CD4-positive, alpha-beta T cell (primary cell): ENCODE results near the gene FBXO30. TPM values are rescaled to one million over a fixed set of nuclear protein-coding genes. Genes with fewer than 3 reads are reported as not detected.

Experiments used
- ATAC-seq: fragments of 200-7000 bp; cut with Tn5 transposase; one replicate; pipeline ENCODE4 v1.10.0; 2022; ENCODE audit warnings: mild to moderate bottlenecking; ENCODE audit not compliant: poor library complexity
- CTCF ChIA-PET: fragments of 350-600 bp; sonication (Branson Sonifier 250); formaldehyde crosslinking; loops from one replicate; lab custom pipeline; 2021; ENCODE audit warnings: antibody characterized with exemption, inconsistent platforms; lab: Charles Lee
- POLR2A ChIA-PET: fragments of 350-600 bp; sonication (Branson Sonifier 250); formaldehyde crosslinking; loops from one replicate; lab custom pipeline; 2021; ENCODE audit warnings: antibody characterized with exemption, inconsistent platforms; lab: Charles Lee
- DNase-seq, 14 experiments: peaks; one replicate each; pipeline ENCODE4 v3.0.0-alpha.2; 2013 to 2020; ENCODE audit warnings: mixed read lengths in 2 of 14
- H3K27ac ChIP-seq, 2 donors: one replicate each; pipeline versions ENCODE4 v1.5.1 to v1.7.0; 2013; ENCODE audit warnings: low read length in 2 of 2, low read depth in 1 of 2, mild to moderate bottlenecking in 1 of 2
- H3K27me3 ChIP-seq, 2 experiments: 1 replicate in 1 of 2; 2 replicates in 1 of 2; pipeline versions ENCODE4 v1.6.1 to v1.7.0; 2013; ENCODE audit warnings: low read length in 2 of 2, control low read depth in 1 of 2, mild to moderate bottlenecking in 1 of 2, moderate library complexity in 1 of 2; ENCODE audit not compliant: insufficient read depth in 2 of 2, control insufficient read depth in 1 of 2
- H3K36me3 ChIP-seq: one replicate; pipeline ENCODE4 v1.6.1; 2013; ENCODE audit warnings: low read length, control low read depth; ENCODE audit not compliant: insufficient read depth
- H3K4me1 ChIP-seq: one replicate; pipeline ENCODE4 v1.6.1; 2013; ENCODE audit warnings: low read length, control low read depth; ENCODE audit not compliant: insufficient read depth
- H3K4me3 ChIP-seq: one replicate; pipeline ENCODE4 v1.5.1; 2013; ENCODE audit warnings: mild to moderate bottlenecking, low read length, moderate library complexity
- H3K9me3 ChIP-seq, 2 experiments: 1 replicate in 1 of 2; 2 replicates in 1 of 2; pipeline versions ENCODE4 v1.6.1 to v1.7.0; 2013; ENCODE audit warnings: low read length in 2 of 2, mild to moderate bottlenecking in 2 of 2, control low read depth in 1 of 2, moderate library complexity in 1 of 2; ENCODE audit not compliant: control insufficient read depth in 1 of 2, insufficient read depth in 1 of 2
- H3K27ac Mint-ChIP-seq: one replicate; pipeline ENCODE4 v1.8.0; 2020; ENCODE audit warnings: mixed read lengths
- H3K27me3 Mint-ChIP-seq: one replicate; pipeline ENCODE4 v1.8.0; 2021; ENCODE audit warnings: mixed read lengths
- H3K36me3 Mint-ChIP-seq: one replicate; pipeline ENCODE4 v1.8.0; 2021; ENCODE audit warnings: low read depth, mixed read lengths
- H3K4me1 Mint-ChIP-seq: one replicate; pipeline ENCODE4 v1.8.0; 2021; ENCODE audit warnings: low read depth, mixed read lengths
- H3K4me3 Mint-ChIP-seq: one replicate; pipeline ENCODE4 v1.8.0; 2020; ENCODE audit warnings: mild to moderate bottlenecking, mixed read lengths
- H3K9me3 Mint-ChIP-seq: one replicate; pipeline ENCODE4 v1.8.0; 2020; ENCODE audit warnings: mixed read lengths
- intact Hi-C, 2 experiments: fragments of 100-400 bp; cut with DNase I in 1 of 2; cut with micrococcal nuclease in 1 of 2; formaldehyde crosslinking; loops; one replicate each; pipeline versions ENCODE4 v1.15.1 to v1.9.0; 2023 to 2025; cut with DNase I, micrococcal nuclease
- total RNA-seq, 174 experiments: library from RNA in 2 of 174; stranded (reverse) in 2 of 174; gene quantifications; one replicate each; pipeline ENCODE4 v1.2.3 and lab custom pipeline; 2021 to 2026
- TF ChIP-seq, protein P1 (sequence below): fragments of 200-600 bp; IDR thresholded peaks from one replicate; pipeline ENCODE4 v1.8.0; 2022; ENCODE audit warnings: antibody characterized with exemption, mild to moderate bottlenecking

FBXO30 gene
- total RNA-seq, 2 experiments from 2014 or later, result 1.3 to 1.4 TPM

DNA sequence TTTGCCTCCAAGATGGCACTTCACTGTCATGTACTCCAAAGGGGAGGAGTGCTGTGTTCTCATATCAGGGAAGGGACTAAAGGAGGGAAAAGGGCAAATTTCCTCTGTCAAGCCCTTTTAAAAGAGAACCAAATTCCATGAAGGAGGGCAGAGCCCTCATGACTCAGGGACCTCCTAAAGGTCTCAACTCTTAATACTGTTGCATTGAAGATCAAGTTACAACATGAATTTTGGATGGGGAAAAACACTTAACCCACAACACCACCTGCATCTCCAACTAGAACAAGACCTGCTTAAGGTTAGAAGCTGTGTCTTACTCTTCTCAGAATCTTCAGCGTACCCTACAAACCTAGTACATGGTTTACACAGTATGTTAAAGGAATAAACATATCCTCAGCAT lies 23.7 kb upstream of the FBXO30 start:
- TF ChIP-seq, protein P1, sequence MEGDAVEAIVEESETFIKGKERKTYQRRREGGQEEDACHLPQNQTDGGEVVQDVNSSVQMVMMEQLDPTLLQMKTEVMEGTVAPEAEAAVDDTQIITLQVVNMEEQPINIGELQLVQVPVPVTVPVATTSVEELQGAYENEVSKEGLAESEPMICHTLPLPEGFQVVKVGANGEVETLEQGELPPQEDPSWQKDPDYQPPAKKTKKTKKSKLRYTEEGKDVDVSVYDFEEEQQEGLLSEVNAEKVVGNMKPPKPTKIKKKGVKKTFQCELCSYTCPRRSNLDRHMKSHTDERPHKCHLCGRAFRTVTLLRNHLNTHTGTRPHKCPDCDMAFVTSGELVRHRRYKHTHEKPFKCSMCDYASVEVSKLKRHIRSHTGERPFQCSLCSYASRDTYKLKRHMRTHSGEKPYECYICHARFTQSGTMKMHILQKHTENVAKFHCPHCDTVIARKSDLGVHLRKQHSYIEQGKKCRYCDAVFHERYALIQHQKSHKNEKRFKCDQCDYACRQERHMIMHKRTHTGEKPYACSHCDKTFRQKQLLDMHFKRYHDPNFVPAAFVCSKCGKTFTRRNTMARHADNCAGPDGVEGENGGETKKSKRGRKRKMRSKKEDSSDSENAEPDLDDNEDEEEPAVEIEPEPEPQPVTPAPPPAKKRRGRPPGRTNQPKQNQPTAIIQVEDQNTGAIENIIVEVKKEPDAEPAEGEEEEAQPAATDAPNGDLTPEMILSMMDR, result no peak
- ATAC-seq, result no peak
- no peak overlapping the region for H3K27ac Mint-ChIP-seq
- POLR2A ChIA-PET, result no interaction called here
- no peaks in the 10 kb centered on the region for H3K27me3 ChIP-seq
- H3K4me1 Mint-ChIP-seq, result no peaks in the 10 kb centered on the region
- no peak overlapping the region for H3K27ac ChIP-seq
- no peak for DNase-seq
- H3K9me3 Mint-ChIP-seq, result no peaks in the 10 kb centered on the region
- H3K4me3 Mint-ChIP-seq, result no peak overlapping the region
- no peak overlapping the region for H3K4me3 ChIP-seq
- intact Hi-C loops, result no loop called here
- H3K4me1 ChIP-seq, result no peaks in the 10 kb centered on the region
- no peaks in the 10 kb centered on the region for H3K9me3 ChIP-seq
- CTCF ChIA-PET, result no interaction called here
- no peaks in the 10 kb centered on the region for H3K36me3 Mint-ChIP-seq
- H3K27me3 Mint-ChIP-seq, result no peaks in the 10 kb centered on the region
- H3K36me3 ChIP-seq, result no peaks in the 10 kb centered on the region

DNA sequence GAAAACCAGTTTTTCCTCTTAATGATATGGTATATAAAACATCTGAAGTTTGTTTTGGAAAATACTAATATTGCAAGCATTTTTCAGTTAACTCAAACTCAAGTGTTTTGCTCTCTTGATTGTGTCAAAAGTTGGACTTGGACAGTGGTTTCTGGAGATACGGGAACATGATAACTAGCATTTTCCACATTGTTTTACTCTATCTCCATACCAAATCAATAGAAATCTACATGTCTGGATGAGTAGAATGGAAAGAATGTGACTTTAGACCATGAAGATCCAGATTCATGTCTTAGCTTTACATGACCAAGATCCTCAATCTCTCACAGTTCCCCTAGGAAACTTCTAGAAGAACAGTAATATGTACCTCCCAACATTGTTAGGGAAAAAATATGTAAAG lies 22.2 kb upstream of the FBXO30 start:
- DNase-seq (no peak), ATAC-seq (no peak)
- TF ChIP-seq, protein P1, result no peak
- Histone ChIP-seq H3K36me3 (no peaks in the 10 kb centered on the region), H3K9me3 (no peaks in the 10 kb centered on the region), H3K27me3 (no peaks in the 10 kb centered on the region), H3K27ac (no peak overlapping the region), H3K4me3 (no peak overlapping the region), H3K4me1 (no peaks in the 10 kb centered on the region)
- ChIA-PET CTCF (no interaction called here), POLR2A (no interaction called here)
- Mint-ChIP-seq H3K36me3 (no peaks in the 10 kb centered on the region), H3K4me3 (no peak overlapping the region), H3K27me3 (no peaks in the 10 kb centered on the region), H3K4me1 (no peaks in the 10 kb centered on the region), H3K27ac (no peak overlapping the region), H3K9me3 (no peaks in the 10 kb centered on the region)
- intact Hi-C loops, result no loop called here

DNA sequence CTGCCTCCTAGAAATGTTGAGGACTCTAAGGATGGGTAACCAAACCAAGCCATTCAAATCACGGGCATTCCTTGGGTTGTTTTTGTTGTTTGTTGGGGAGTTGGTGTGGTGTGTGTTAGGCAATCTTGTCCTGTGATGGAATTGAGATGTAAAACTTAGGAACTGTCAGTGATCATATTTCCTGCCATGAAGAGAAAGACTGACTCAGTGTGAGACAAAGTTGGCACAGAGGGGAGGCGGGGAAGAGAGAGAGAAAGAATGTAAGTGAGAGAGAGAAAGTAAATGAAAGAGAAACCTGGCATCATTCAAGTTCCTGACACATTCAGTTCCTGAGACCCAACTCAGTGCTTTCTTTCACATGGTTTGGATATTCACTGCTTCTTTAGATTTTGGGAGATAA lies 21.6 kb upstream of the FBXO30 start:
- POLR2A ChIA-PET, result no interaction called here
- no peaks in the 10 kb centered on the region for H3K9me3 Mint-ChIP-seq

More for the DNA sequence above, 21.6 kb upstream of the FBXO30 start:
- H3K4me3 ChIP-seq, result no peak overlapping the region
- Mint-ChIP-seq H3K27ac (no peak overlapping the region), H3K36me3 (no peaks in the 10 kb centered on the region), H3K4me1 (no peaks in the 10 kb centered on the region), H3K27me3 (no peaks in the 10 kb centered on the region), H3K4me3 (no peak overlapping the region)
- DNase-seq (no peak), ATAC-seq (no peak)
- H3K36me3 ChIP-seq, result no peaks in the 10 kb centered on the region
- TF ChIP-seq, protein P1, result no peak
- CTCF ChIA-PET, result no interaction called here
- H3K27ac ChIP-seq, result no peak overlapping the region
- no peaks in the 10 kb centered on the region for H3K9me3 ChIP-seq
- intact Hi-C loops, result no loop called here
- no peaks in the 10 kb centered on the region for H3K4me1 ChIP-seq
- no peaks in the 10 kb centered on the region for H3K27me3 ChIP-seq
